HG03565 (cell line): Measurements from ENCODE around the gene MYL10.
"Not testable (repeated sequence)": the region's sequence is repeated elsewhere in the genome, so short reads cannot be mapped to it uniquely, and the experiment has no call there.

Experiments
- ATAC-seq: cut with Tn5 transposase; IDR thresholded peaks from one replicate; pipeline ENCODE4 v1.9.1; 2021; ENCODE audit warnings: mild to moderate bottlenecking, moderate library complexity; ENCODE audit not compliant: unreplicated experiment

The MYL10 gene

GRCh38 chr7:101620991-101621390 is 8.1 kb downstream of the MYL10 start:
- ATAC-seq: no peak

- no peak for ATAC-seq
These were observed 8.7 kb downstream of the MYL10 start for GRCh38 chr7:101620395-101620794.

GRCh38 chr7:101618916-101619315 is 10.2 kb downstream of the MYL10 start:
- no peak for ATAC-seq

- ATAC-seq: no peak
These were observed 10.8 kb downstream of the MYL10 start for GRCh38 chr7:101618207-101618839.

- ATAC-seq: no peak
These were observed 11.5 kb downstream of the MYL10 start for GRCh38 chr7:101617451-101618206.

- no peak for ATAC-seq
These were observed 13.7 kb downstream of the MYL10 start for GRCh38 chr7:101615446-101615845.

GRCh38 chr7:101614939-101615302 is 14.2 kb downstream of the MYL10 start:
- ATAC-seq: no peak

- ATAC-seq: no peak
These were observed 14.8 kb downstream of the MYL10 start for GRCh38 chr7:101614098-101614938.

- ATAC-seq: no peak
These were observed 16.1 kb downstream of the MYL10 start for GRCh38 chr7:101612885-101613515.

GRCh38 chr7:101608772-101609713 is 20.1 kb downstream of the MYL10 start:
- ATAC-seq: no peak

- no peak for ATAC-seq
These were observed 22.6 kb downstream of the MYL10 start for GRCh38 chr7:101606498-101606923.

- no peak for ATAC-seq
These were observed 23.2 kb downstream of the MYL10 start for GRCh38 chr7:101605611-101606497.

- not testable (repeated sequence) for ATAC-seq
These were observed 24.2 kb downstream of the MYL10 start for GRCh38 chr7:101604934-101605332.

GRCh38 chr7:101604331-101604933 is 24.7 kb downstream of the MYL10 start:
- ATAC-seq: no peak

- no peak for ATAC-seq
These were observed 26.4 kb downstream of the MYL10 start for GRCh38 chr7:101602484-101603241.

- ATAC-seq: no peak
These were observed 27.0 kb downstream of the MYL10 start for GRCh38 chr7:101602082-101602481.

- no peak for ATAC-seq
These were observed 29.3 kb downstream of the MYL10 start for GRCh38 chr7:101599787-101600186.
